HUDEP-2 (cell line): ENCODE results near the gene AFF3.
"Not testable (repeated sequence)": the region's sequence is repeated elsewhere in the genome, so short reads cannot be mapped to it uniquely, and the experiment has no call there.

Experiments
- DNase-seq, 76 experiments: peaks; one replicate each; lab custom pipeline; 2025; ENCODE audit not compliant: unreplicated experiment in 76 of 76; lab: John Stamatoyannopoulos, UW

AFF3 gene

GRCh38 chr2:99691926-99692325 is 450.5 kb downstream of the AFF3 start:
- peak in 47 of 76 experiments; percentile 1 to 62 (median 25) for DNase-seq

- no peak for DNase-seq
Observed at GRCh38 chr2:99689145-99689742, 453.1 kb downstream of the AFF3 start.

GRCh38 chr2:99688699-99689098 is 453.7 kb downstream of the AFF3 start:
- DNase-seq = no peak

GRCh38 chr2:99682275-99683060 is 459.9 kb downstream of the AFF3 start:
- DNase-seq = no peak

- no peak for DNase-seq
Observed at GRCh38 chr2:99680946-99681345, 461.4 kb downstream of the AFF3 start.

GRCh38 chr2:99679518-99679917 is 462.9 kb downstream of the AFF3 start:
- DNase-seq = no peak

- no peak for DNase-seq
Observed at GRCh38 chr2:99678625-99679024, 463.8 kb downstream of the AFF3 start.

GRCh38 chr2:99677814-99678213 is 464.6 kb downstream of the AFF3 start:
- DNase-seq = no peak

GRCh38 chr2:99675130-99675661 is 467.2 kb downstream of the AFF3 start:
- DNase-seq = no peak

GRCh38 chr2:99674090-99674489 is 468.3 kb downstream of the AFF3 start:
- DNase-seq = no peak

- DNase-seq = no peak
Observed at GRCh38 chr2:99672766-99673350, 469.5 kb downstream of the AFF3 start.

GRCh38 chr2:99670768-99671734 is 471.3 kb downstream of the AFF3 start:
- no peak for DNase-seq

- no peak for DNase-seq
Observed at GRCh38 chr2:99666256-99666655, 476.1 kb downstream of the AFF3 start.

- DNase-seq = no peak
Observed at GRCh38 chr2:99663641-99664040, 478.7 kb downstream of the AFF3 start.

GRCh38 chr2:99662761-99663341 is 479.5 kb downstream of the AFF3 start:
- no peak for DNase-seq

- DNase-seq = not testable (repeated sequence)
Observed at GRCh38 chr2:99661761-99662160, 480.6 kb downstream of the AFF3 start.

GRCh38 chr2:99660616-99661406 is 481.6 kb downstream of the AFF3 start:
- DNase-seq = no peak

GRCh38 chr2:99659874-99660273 is 482.5 kb downstream of the AFF3 start:
- DNase-seq = no peak

- no peak for DNase-seq
Observed at GRCh38 chr2:99657691-99658258, 484.6 kb downstream of the AFF3 start.
